Ishikawa (cell line): ENCODE data around the gene CACNA1D.

Source experiments
- CEBPB ChIP-seq: IDR thresholded peaks from 2 replicates; pipeline ENCODE4 v1.6.1; 2012
- EGR1 ChIP-seq: IDR thresholded peaks from 2 replicates; pipeline ENCODE4 v1.6.1; 2012
- EP300 ChIP-seq: IDR thresholded peaks from 2 replicates; pipeline ENCODE4 v1.6.1; 2012; ENCODE audit warnings: borderline replicate concordance
- FOXM1 ChIP-seq: IDR thresholded peaks from 2 replicates; pipeline ENCODE4 v1.6.1; 2012; ENCODE audit warnings: low read depth, borderline replicate concordance
- NFIC ChIP-seq: IDR thresholded peaks from 2 replicates; pipeline ENCODE4 v1.6.1; 2012
- RAD21 ChIP-seq: IDR thresholded peaks from 2 replicates; pipeline ENCODE4 v1.6.1; 2012; ENCODE audit warnings: low read depth
- TAF1 ChIP-seq: IDR thresholded peaks from 2 replicates; pipeline ENCODE4 v1.6.1; 2012; ENCODE audit warnings: low read depth, mild to moderate bottlenecking
- TCF12 ChIP-seq: IDR thresholded peaks from 2 replicates; pipeline ENCODE4 v1.6.1; 2012; ENCODE audit warnings: low read depth
- TEAD4 ChIP-seq: IDR thresholded peaks from 2 replicates; pipeline ENCODE4 v1.6.1; 2012
- YY1 ChIP-seq: IDR thresholded peaks from 2 replicates; pipeline ENCODE4 v1.6.1; 2012; ENCODE audit warnings: low read depth
- ZBTB7A ChIP-seq: IDR thresholded peaks from 2 replicates; pipeline ENCODE4 v1.6.1; 2012; ENCODE audit warnings: low read depth
- TF ChIP-seq, protein P1 (sequence below): IDR thresholded peaks from 2 replicates; pipeline ENCODE4 v1.6.1; 2012; ENCODE audit warnings: low read depth, mild to moderate bottlenecking
- TF ChIP-seq, protein P2 (sequence below): IDR thresholded peaks from 2 replicates; pipeline ENCODE4 v1.6.1; 2012
- TF ChIP-seq, protein P3 (sequence below): IDR thresholded peaks from 2 replicates; pipeline ENCODE4 v1.6.1; 2012

DNA sequence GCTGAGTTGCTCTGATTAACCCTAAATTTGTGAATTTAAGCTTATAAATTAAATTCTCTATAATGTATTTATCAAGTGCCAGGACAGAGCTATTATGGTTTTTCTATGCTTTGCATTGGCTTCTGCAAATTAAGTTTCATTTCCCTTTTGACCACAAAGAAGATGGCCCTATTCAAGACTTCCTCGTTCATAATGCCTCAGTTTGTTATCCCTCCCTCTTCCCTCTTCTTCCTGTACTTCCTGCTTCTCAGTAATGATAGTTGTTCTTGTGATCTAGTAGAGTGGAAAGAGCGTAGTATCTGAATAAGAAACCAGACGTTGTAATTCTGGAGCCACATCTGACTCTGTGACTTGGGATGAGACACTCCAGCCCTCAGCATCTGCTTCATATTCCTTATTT is 118.7 kb downstream of the CACNA1D start:
- TF ChIP-seq RAD21 = no peak
- no peak for TF ChIP-seq TEAD4
- TF ChIP-seq, protein P1, sequence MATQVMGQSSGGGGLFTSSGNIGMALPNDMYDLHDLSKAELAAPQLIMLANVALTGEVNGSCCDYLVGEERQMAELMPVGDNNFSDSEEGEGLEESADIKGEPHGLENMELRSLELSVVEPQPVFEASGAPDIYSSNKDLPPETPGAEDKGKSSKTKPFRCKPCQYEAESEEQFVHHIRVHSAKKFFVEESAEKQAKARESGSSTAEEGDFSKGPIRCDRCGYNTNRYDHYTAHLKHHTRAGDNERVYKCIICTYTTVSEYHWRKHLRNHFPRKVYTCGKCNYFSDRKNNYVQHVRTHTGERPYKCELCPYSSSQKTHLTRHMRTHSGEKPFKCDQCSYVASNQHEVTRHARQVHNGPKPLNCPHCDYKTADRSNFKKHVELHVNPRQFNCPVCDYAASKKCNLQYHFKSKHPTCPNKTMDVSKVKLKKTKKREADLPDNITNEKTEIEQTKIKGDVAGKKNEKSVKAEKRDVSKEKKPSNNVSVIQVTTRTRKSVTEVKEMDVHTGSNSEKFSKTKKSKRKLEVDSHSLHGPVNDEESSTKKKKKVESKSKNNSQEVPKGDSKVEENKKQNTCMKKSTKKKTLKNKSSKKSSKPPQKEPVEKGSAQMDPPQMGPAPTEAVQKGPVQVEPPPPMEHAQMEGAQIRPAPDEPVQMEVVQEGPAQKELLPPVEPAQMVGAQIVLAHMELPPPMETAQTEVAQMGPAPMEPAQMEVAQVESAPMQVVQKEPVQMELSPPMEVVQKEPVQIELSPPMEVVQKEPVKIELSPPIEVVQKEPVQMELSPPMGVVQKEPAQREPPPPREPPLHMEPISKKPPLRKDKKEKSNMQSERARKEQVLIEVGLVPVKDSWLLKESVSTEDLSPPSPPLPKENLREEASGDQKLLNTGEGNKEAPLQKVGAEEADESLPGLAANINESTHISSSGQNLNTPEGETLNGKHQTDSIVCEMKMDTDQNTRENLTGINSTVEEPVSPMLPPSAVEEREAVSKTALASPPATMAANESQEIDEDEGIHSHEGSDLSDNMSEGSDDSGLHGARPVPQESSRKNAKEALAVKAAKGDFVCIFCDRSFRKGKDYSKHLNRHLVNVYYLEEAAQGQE = no peak
- no peak for TF ChIP-seq NFIC
- TF ChIP-seq, protein P2, sequence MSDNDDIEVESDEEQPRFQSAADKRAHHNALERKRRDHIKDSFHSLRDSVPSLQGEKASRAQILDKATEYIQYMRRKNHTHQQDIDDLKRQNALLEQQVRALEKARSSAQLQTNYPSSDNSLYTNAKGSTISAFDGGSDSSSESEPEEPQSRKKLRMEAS = no peak
- TF ChIP-seq CEBPB = no peak
- TF ChIP-seq TAF1 = no peak
- no peak for TF ChIP-seq EP300
- TF ChIP-seq YY1 = no peak
- no peak for TF ChIP-seq ZBTB7A
- no peak for TF ChIP-seq FOXM1
- TF ChIP-seq, protein P3, sequence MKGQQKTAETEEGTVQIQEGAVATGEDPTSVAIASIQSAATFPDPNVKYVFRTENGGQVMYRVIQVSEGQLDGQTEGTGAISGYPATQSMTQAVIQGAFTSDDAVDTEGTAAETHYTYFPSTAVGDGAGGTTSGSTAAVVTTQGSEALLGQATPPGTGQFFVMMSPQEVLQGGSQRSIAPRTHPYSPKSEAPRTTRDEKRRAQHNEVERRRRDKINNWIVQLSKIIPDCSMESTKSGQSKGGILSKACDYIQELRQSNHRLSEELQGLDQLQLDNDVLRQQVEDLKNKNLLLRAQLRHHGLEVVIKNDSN = no peak
- TF ChIP-seq EGR1 = no peak
- TF ChIP-seq TCF12 = no peak
